ENCODE data around the gene STX4.

Gene STX4

GRCh38 chr16:31001507-31002249 lies 31.7 kb upstream of the STX4 start:
- DNase-seq (ENCODE audit: extremely low read depth, low read depth), result no peak
- no peak for TF ChIP-seq CTCF (IDR thresholded peaks at IDR 0.05; ENCODE audit: low read depth, low read length)

- no peak for DNase-seq (ENCODE audit: extremely low read depth, low read depth)
- TF ChIP-seq CTCF (IDR thresholded peaks at IDR 0.05; ENCODE audit: low read depth, low read length), result no peak
Measured at GRCh38 chr16:31002250-31002700, 31.1 kb upstream of the STX4 start.

GRCh38 chr16:31002862-31003341 lies 30.5 kb upstream of the STX4 start:
- DNase-seq (ENCODE audit: extremely low read depth, low read depth), result no peak
- TF ChIP-seq CTCF (IDR thresholded peaks at IDR 0.05; ENCODE audit: low read depth, low read length), result no peak

GRCh38 chr16:31003744-31004143 lies 29.6 kb upstream of the STX4 start:
- no peak for DNase-seq (ENCODE audit: extremely low read depth, low read depth)
- no peak for TF ChIP-seq CTCF (IDR thresholded peaks at IDR 0.05; ENCODE audit: low read depth, low read length)

- TF ChIP-seq CTCF (IDR thresholded peaks at IDR 0.05; ENCODE audit: low read depth, low read length), result no peak
- DNase-seq (ENCODE audit: extremely low read depth, low read depth), result no peak
Measured at GRCh38 chr16:31004658-31005057, 28.7 kb upstream of the STX4 start.

GRCh38 chr16:31005350-31006085 lies 27.8 kb upstream of the STX4 start:
- TF ChIP-seq CTCF (IDR thresholded peaks at IDR 0.05; ENCODE audit: low read depth, low read length), result no peak
- no peak for DNase-seq (ENCODE audit: extremely low read depth, low read depth)

GRCh38 chr16:31006086-31006385 lies 27.3 kb upstream of the STX4 start:
- no peak for DNase-seq (ENCODE audit: extremely low read depth, low read depth)
- no peak for TF ChIP-seq CTCF (IDR thresholded peaks at IDR 0.05; ENCODE audit: low read depth, low read length)

All from AG09319 (cell line).